CD4-positive, alpha-beta T cell (primary cell): ENCODE results near the gene VPS13A. TPM values are rescaled to one million over a fixed set of nuclear protein-coding genes. Genes with fewer than 3 reads are reported as not detected.

Experiments used
- ATAC-seq: fragments of 200-7000 bp; cut with Tn5 transposase; one replicate; pipeline ENCODE4 v1.10.0; 2022; ENCODE audit warnings: mild to moderate bottlenecking; ENCODE audit not compliant: poor library complexity
- CTCF ChIA-PET: fragments of 350-600 bp; sonication (Branson Sonifier 250); formaldehyde crosslinking; loops from one replicate; lab custom pipeline; 2021; ENCODE audit warnings: antibody characterized with exemption, inconsistent platforms; lab: Charles Lee
- POLR2A ChIA-PET: fragments of 350-600 bp; sonication (Branson Sonifier 250); formaldehyde crosslinking; loops from one replicate; lab custom pipeline; 2021; ENCODE audit warnings: antibody characterized with exemption, inconsistent platforms; lab: Charles Lee
- DNase-seq, 14 experiments: peaks; one replicate each; pipeline ENCODE4 v3.0.0-alpha.2; 2013 to 2020; ENCODE audit warnings: mixed read lengths in 2 of 14
- H3K27ac ChIP-seq, 2 donors: one replicate each; pipeline versions ENCODE4 v1.5.1 to v1.7.0; 2013; ENCODE audit warnings: low read length in 2 of 2, low read depth in 1 of 2, mild to moderate bottlenecking in 1 of 2
- H3K27me3 ChIP-seq, 2 experiments: 1 replicate in 1 of 2; 2 replicates in 1 of 2; pipeline versions ENCODE4 v1.6.1 to v1.7.0; 2013; ENCODE audit warnings: low read length in 2 of 2, control low read depth in 1 of 2, mild to moderate bottlenecking in 1 of 2, moderate library complexity in 1 of 2; ENCODE audit not compliant: insufficient read depth in 2 of 2, control insufficient read depth in 1 of 2
- H3K36me3 ChIP-seq: one replicate; pipeline ENCODE4 v1.6.1; 2013; ENCODE audit warnings: low read length, control low read depth; ENCODE audit not compliant: insufficient read depth
- H3K4me1 ChIP-seq: one replicate; pipeline ENCODE4 v1.6.1; 2013; ENCODE audit warnings: low read length, control low read depth; ENCODE audit not compliant: insufficient read depth
- H3K4me3 ChIP-seq: one replicate; pipeline ENCODE4 v1.5.1; 2013; ENCODE audit warnings: mild to moderate bottlenecking, low read length, moderate library complexity
- H3K9me3 ChIP-seq, 2 experiments: 1 replicate in 1 of 2; 2 replicates in 1 of 2; pipeline versions ENCODE4 v1.6.1 to v1.7.0; 2013; ENCODE audit warnings: low read length in 2 of 2, mild to moderate bottlenecking in 2 of 2, control low read depth in 1 of 2, moderate library complexity in 1 of 2; ENCODE audit not compliant: control insufficient read depth in 1 of 2, insufficient read depth in 1 of 2
- H3K27ac Mint-ChIP-seq: one replicate; pipeline ENCODE4 v1.8.0; 2020; ENCODE audit warnings: mixed read lengths
- H3K27me3 Mint-ChIP-seq: one replicate; pipeline ENCODE4 v1.8.0; 2021; ENCODE audit warnings: mixed read lengths
- H3K36me3 Mint-ChIP-seq: one replicate; pipeline ENCODE4 v1.8.0; 2021; ENCODE audit warnings: low read depth, mixed read lengths
- H3K4me1 Mint-ChIP-seq: one replicate; pipeline ENCODE4 v1.8.0; 2021; ENCODE audit warnings: low read depth, mixed read lengths
- H3K4me3 Mint-ChIP-seq: one replicate; pipeline ENCODE4 v1.8.0; 2020; ENCODE audit warnings: mild to moderate bottlenecking, mixed read lengths
- H3K9me3 Mint-ChIP-seq: one replicate; pipeline ENCODE4 v1.8.0; 2020; ENCODE audit warnings: mixed read lengths
- CTCF ChIP-seq: fragments of 200-600 bp; IDR thresholded peaks from one replicate; pipeline ENCODE4 v1.8.0; 2022; ENCODE audit warnings: antibody characterized with exemption, mild to moderate bottlenecking
- intact Hi-C, 2 experiments: fragments of 100-400 bp; cut with DNase I in 1 of 2; cut with micrococcal nuclease in 1 of 2; formaldehyde crosslinking; loops; one replicate each; pipeline versions ENCODE4 v1.15.1 to v1.9.0; 2023 to 2025; cut with DNase I, micrococcal nuclease
- total RNA-seq, 174 experiments: library from RNA in 2 of 174; stranded (reverse) in 2 of 174; gene quantifications; one replicate each; pipeline ENCODE4 v1.2.3 and lab custom pipeline; 2021 to 2026

Gene VPS13A
- total RNA-seq, 2 experiments from 2014 or later, result 37.3 to 41.1 TPM

GRCh38 chr9:77328102-77328501, 150.8 kb downstream of the VPS13A start:
- ATAC-seq (no peak), DNase-seq (no peak)
- intact Hi-C loops, result loop anchor here in 1 of 2 experiments (10.0 kb wide), 1 partner anchor 57 kb away; no protein-coding TSS in a partner anchor
- POLR2A ChIA-PET, result no interaction called here
- H3K36me3 Mint-ChIP-seq, result peaks cover 67% of the 10 kb centered on the region
- no peaks in the 10 kb centered on the region for H3K27me3 Mint-ChIP-seq
- no peaks in the 10 kb centered on the region for H3K27me3 ChIP-seq
- TF ChIP-seq CTCF, result no peak
- H3K27ac Mint-ChIP-seq, result no peak overlapping the region
- H3K36me3 ChIP-seq, result peaks cover 3% of the 10 kb centered on the region
- no peak overlapping the region for H3K27ac ChIP-seq
- no peaks in the 10 kb centered on the region for H3K9me3 Mint-ChIP-seq
- no peak overlapping the region for H3K4me3 Mint-ChIP-seq
- no peaks in the 10 kb centered on the region for H3K4me1 ChIP-seq
- CTCF ChIA-PET, result interaction anchor here (1.5 kb wide), 1 partner anchor 9 kb away, joined by 5 read pairs; no protein-coding TSS in a partner anchor
- no peaks in the 10 kb centered on the region for H3K9me3 ChIP-seq
- H3K4me3 ChIP-seq, result no peak overlapping the region
- no peaks in the 10 kb centered on the region for H3K4me1 Mint-ChIP-seq

- no peak for TF ChIP-seq CTCF
- peaks cover 6% of the 10 kb centered on the region for H3K9me3 Mint-ChIP-seq
- Histone ChIP-seq H3K27ac (no peak overlapping the region), H3K4me1 (no peaks in the 10 kb centered on the region), H3K36me3 (peaks cover 38% of the 10 kb centered on the region), H3K9me3 (no peaks in the 10 kb centered on the region), H3K4me3 (no peak overlapping the region), H3K27me3 (no peaks in the 10 kb centered on the region)
- ChIA-PET POLR2A (no interaction called here), CTCF (no interaction called here)
- H3K4me1 Mint-ChIP-seq, result no peaks in the 10 kb centered on the region
- H3K36me3 Mint-ChIP-seq, result peaks cover 62% of the 10 kb centered on the region
- intact Hi-C loops, result no loop called here
- H3K27ac Mint-ChIP-seq, result no peak overlapping the region
- H3K27me3 Mint-ChIP-seq, result no peaks in the 10 kb centered on the region
- H3K4me3 Mint-ChIP-seq, result no peak overlapping the region
- DNase-seq, result no peak
- ATAC-seq, result no peak
Measured at GRCh38 chr9:77370064-77370463, 192.7 kb downstream of the VPS13A start.

- H3K36me3 ChIP-seq, result peaks cover 21% of the 10 kb centered on the region
- H3K9me3 Mint-ChIP-seq, result peaks cover 9% of the 10 kb centered on the region
- no peaks in the 10 kb centered on the region for H3K4me1 ChIP-seq
- peaks cover 39% of the 10 kb centered on the region for H3K36me3 Mint-ChIP-seq
- no peaks in the 10 kb centered on the region for H3K27me3 ChIP-seq
- H3K9me3 ChIP-seq, result no peaks in the 10 kb centered on the region
- H3K4me3 ChIP-seq, result no peak overlapping the region
- no peak for DNase-seq
- no peak overlapping the region for H3K27ac Mint-ChIP-seq
- ATAC-seq, result no peak
- no peaks in the 10 kb centered on the region for H3K4me1 Mint-ChIP-seq
- no peak overlapping the region for H3K27ac ChIP-seq
- ChIA-PET CTCF (no interaction called here), POLR2A (no interaction called here)
- no peaks in the 10 kb centered on the region for H3K27me3 Mint-ChIP-seq
- intact Hi-C loops, result no loop called here
- no peak for TF ChIP-seq CTCF
- no peak overlapping the region for H3K4me3 Mint-ChIP-seq
Measured at GRCh38 chr9:77374266-77374665, 196.9 kb downstream of the VPS13A start.
